Measurements from ENCODE around the gene RAB40B. TPM values are rescaled to one million over a fixed set of nuclear protein-coding genes. Genes with fewer than 3 reads are reported as not detected.

The RAB40B gene
- total and polyA plus RNA-seq, 2 donors (not counting 1 experiment from before 2014, with no cell fraction given), result 4.7 to 8.0 TPM

DNA sequence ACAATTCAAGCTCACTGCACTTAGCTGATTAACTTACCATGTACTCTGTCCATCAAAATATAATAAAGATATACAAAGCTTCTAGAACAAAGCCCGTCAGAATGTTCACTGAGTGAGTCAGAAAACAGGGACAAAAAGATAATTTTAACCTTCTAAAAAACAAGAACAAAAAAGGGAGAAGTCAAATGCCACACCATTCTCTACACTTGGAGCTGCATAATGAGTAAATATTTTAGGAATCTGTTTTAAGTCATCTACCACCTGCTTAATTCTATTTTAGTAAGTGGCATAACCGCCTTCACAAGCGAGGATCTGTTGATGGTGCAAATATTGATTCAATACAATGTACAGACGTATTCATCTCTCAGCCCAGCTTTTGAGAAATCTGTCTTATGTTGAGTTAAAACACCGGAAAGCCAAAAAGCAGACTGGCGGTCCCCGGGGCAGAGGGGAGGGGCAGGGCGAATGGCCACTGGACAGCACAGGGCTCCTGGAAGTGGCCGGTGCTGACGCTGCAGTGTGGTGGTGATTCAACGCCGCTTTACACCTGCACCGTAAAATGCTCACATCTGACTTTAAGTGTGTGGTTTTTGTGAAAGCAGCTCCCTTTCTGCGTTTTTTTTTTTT is 20.1 kb downstream of the RAB40B start:
- intact Hi-C loops (cut with micrococcal nuclease), result no loop called here
- no peaks in the 10 kb centered on the region for H3K9me3 Mint-ChIP-seq (ENCODE audit: insufficient read depth)
- H3K27ac Mint-ChIP-seq, result no peak overlapping the region
- no peak overlapping the region for H2AFZ ChIP-seq (ENCODE audit: insufficient read depth, low read depth, low read length, poor library complexity, severe bottlenecking)
- no peak overlapping the region for H3K4me3 Mint-ChIP-seq
- H3K79me2 ChIP-seq (ENCODE audit: control insufficient read depth, insufficient read depth, low read length), result no peaks in the 10 kb centered on the region
- DNase-seq (no peak), ATAC-seq (ENCODE audit: low read depth) (no peak)
- H3K9me3 ChIP-seq (ENCODE audit: control extremely low read depth in 1 of 3, control insufficient read depth in 2 of 3, insufficient read depth in 1 of 3, low read length in 2 of 3), result peaks cover 0 to 16% (median 12%) of the 10 kb centered on the region in 3 donors
- no peak overlapping the region for H3K4me2 ChIP-seq (replicated peaks; ENCODE audit: low read depth, low read length, poor library complexity, severe bottlenecking)
- no peaks in the 10 kb centered on the region for H3K27me3 Mint-ChIP-seq
- no peaks in the 10 kb centered on the region for H3K27me3 ChIP-seq (replicated peaks in 1 of 4; ENCODE audit: control extremely low read depth in 1 of 4, control insufficient read depth in 3 of 4, insufficient read depth in 4 of 4, low read length in 3 of 4)
- no peak overlapping the region for H3K27ac ChIP-seq (ENCODE audit: low read length in 2 of 2)
- no peak overlapping the region for H3K9ac ChIP-seq (ENCODE audit: low read length)
- H3K4me1 ChIP-seq (ENCODE audit: control insufficient read depth in 2 of 2, insufficient read depth in 2 of 2, low read length in 2 of 2), result no peaks in the 10 kb centered on the region
- H4K20me1 ChIP-seq (ENCODE audit: control insufficient read depth, insufficient read depth, low read length, poor library complexity, severe bottlenecking), result no peaks in the 10 kb centered on the region
- no peak for TF ChIP-seq EZH2 (IDR thresholded peaks at IDR 0.05; ENCODE audit: borderline replicate concordance, insufficient read depth, low read depth, low read length, poor library complexity, severe bottlenecking)
- TF ChIP-seq, protein P1, sequence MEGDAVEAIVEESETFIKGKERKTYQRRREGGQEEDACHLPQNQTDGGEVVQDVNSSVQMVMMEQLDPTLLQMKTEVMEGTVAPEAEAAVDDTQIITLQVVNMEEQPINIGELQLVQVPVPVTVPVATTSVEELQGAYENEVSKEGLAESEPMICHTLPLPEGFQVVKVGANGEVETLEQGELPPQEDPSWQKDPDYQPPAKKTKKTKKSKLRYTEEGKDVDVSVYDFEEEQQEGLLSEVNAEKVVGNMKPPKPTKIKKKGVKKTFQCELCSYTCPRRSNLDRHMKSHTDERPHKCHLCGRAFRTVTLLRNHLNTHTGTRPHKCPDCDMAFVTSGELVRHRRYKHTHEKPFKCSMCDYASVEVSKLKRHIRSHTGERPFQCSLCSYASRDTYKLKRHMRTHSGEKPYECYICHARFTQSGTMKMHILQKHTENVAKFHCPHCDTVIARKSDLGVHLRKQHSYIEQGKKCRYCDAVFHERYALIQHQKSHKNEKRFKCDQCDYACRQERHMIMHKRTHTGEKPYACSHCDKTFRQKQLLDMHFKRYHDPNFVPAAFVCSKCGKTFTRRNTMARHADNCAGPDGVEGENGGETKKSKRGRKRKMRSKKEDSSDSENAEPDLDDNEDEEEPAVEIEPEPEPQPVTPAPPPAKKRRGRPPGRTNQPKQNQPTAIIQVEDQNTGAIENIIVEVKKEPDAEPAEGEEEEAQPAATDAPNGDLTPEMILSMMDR (IDR thresholded peaks at IDR 0.05), result no peak
- ChIA-PET CTCF (interaction anchor here (0.9 kb wide), 1 partner anchor 10 kb away, joined by 3 read pairs; no protein-coding TSS in a partner anchor), POLR2A (no interaction called here)
- H3K4me3 ChIP-seq (ENCODE audit: control extremely low read depth in 1 of 5, extremely low read depth in 1 of 5, insufficient read depth in 1 of 5, low read depth in 2 of 5, low read length in 4 of 5), result no peak overlapping the region
- no peaks in the 10 kb centered on the region for H3K36me3 ChIP-seq (replicated peaks in 1 of 2; ENCODE audit: control extremely low read depth in 1 of 2, control insufficient read depth in 1 of 2, extremely low read depth in 1 of 2, insufficient read depth in 2 of 2, low read length in 1 of 2)
- 86% methylated on average over 6 of the region's 14 CpGs for WGBS (ENCODE audit: insufficient coverage)
- H3K4me1 Mint-ChIP-seq, result no peaks in the 10 kb centered on the region

DNA sequence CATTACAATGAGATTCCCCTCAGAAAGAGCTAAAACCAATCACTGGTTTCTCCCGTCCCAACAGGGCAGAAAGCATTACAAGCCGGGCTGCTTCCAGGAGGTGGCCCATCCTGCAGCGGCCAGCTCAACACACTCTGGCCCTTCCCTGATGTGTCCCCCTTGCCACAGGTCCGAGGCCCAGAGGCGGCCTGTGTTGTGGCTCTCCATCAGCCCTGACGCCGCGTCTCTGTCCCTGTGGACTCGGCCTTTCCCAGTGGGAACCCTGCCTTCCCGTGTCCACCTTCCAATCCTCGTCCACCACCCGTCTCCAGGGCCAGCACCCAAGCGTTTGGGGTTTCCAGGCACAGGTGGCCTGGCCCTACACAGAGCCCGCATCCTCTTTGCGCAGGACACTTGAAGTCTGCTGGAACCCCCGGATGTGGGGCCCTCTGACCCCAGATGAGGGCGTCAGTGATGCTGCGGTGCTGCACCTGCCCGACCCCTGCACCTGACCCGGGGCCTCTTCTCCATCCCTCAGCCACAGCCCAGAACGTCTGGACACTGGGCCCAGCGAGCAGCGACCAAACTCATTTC is 21.1 kb downstream of the RAB40B start:
- ATAC-seq (ENCODE audit: low read depth) (no peak), DNase-seq (no peak)
- Histone ChIP-seq H3K27ac (ENCODE audit: low read length in 2 of 2) (no peak overlapping the region), H3K36me3 (replicated peaks in 1 of 2; ENCODE audit: control extremely low read depth in 1 of 2, control insufficient read depth in 1 of 2, extremely low read depth in 1 of 2, insufficient read depth in 2 of 2, low read length in 1 of 2) (no peaks in the 10 kb centered on the region), H3K9ac (ENCODE audit: low read length) (no peak overlapping the region), H3K4me1 (ENCODE audit: control insufficient read depth in 2 of 2, insufficient read depth in 2 of 2, low read length in 2 of 2) (no peaks in the 10 kb centered on the region), H4K20me1 (ENCODE audit: control insufficient read depth, insufficient read depth, low read length, poor library complexity, severe bottlenecking) (no peaks in the 10 kb centered on the region), H3K4me2 (replicated peaks; ENCODE audit: low read depth, low read length, poor library complexity, severe bottlenecking) (no peak overlapping the region), H2AFZ (ENCODE audit: insufficient read depth, low read depth, low read length, poor library complexity, severe bottlenecking) (no peak overlapping the region), H3K4me3 (ENCODE audit: control extremely low read depth in 1 of 5, extremely low read depth in 1 of 5, insufficient read depth in 1 of 5, low read depth in 2 of 5, low read length in 4 of 5) (no peak overlapping the region), H3K9me3 (ENCODE audit: control extremely low read depth in 1 of 3, control insufficient read depth in 2 of 3, insufficient read depth in 1 of 3, low read length in 2 of 3) (peaks cover 0 to 16% (median 12%) of the 10 kb centered on the region in 3 donors), H3K27me3 (replicated peaks in 1 of 4; ENCODE audit: control extremely low read depth in 1 of 4, control insufficient read depth in 3 of 4, insufficient read depth in 4 of 4, low read length in 3 of 4) (no peaks in the 10 kb centered on the region), H3K79me2 (ENCODE audit: control insufficient read depth, insufficient read depth, low read length) (no peaks in the 10 kb centered on the region)
- ChIA-PET CTCF (interaction anchor here (0.8 kb wide), 1 partner anchor 9 kb away, joined by 3 read pairs; no protein-coding TSS in a partner anchor), POLR2A (no interaction called here)
- 87% methylated on average over 23 of the region's 23 CpGs for WGBS (ENCODE audit: insufficient coverage)
- TF ChIP-seq, protein P1 (IDR thresholded peaks at IDR 0.05), result no peak
- no peak for TF ChIP-seq EZH2 (IDR thresholded peaks at IDR 0.05; ENCODE audit: borderline replicate concordance, insufficient read depth, low read depth, low read length, poor library complexity, severe bottlenecking)
- Mint-ChIP-seq H3K9me3 (ENCODE audit: insufficient read depth) (no peaks in the 10 kb centered on the region), H3K4me3 (no peak overlapping the region), H3K4me1 (no peaks in the 10 kb centered on the region), H3K27ac (no peak overlapping the region), H3K27me3 (no peaks in the 10 kb centered on the region)
- intact Hi-C loops (cut with micrococcal nuclease), result no loop called here

Data from B cell (primary cell).